Uterus (tissue), 2 donors: ENCODE measurements around the gene PSME3.

Source experiments
- POLR2A ChIP-seq, 2 donors: fragments of 450-650 bp; IDR thresholded peaks; one replicate each; pipeline ENCODE4 v1.6.1; 2016; ENCODE audit warnings: antibody characterized with exemption in 2 of 2, mild to moderate bottlenecking in 1 of 2, moderate library complexity in 1 of 2
- TF ChIP-seq, protein P1 (sequence below), 4 experiments: fragments of 200-600 bp in 2 of 4; fragments of 450-650 bp in 2 of 4; sonication (generic) in 2 of 4; IDR thresholded peaks; one replicate each; pipeline ENCODE4 v1.5.1; 2016 to 2019; ENCODE audit warnings: antibody characterized with exemption in 4 of 4, mild to moderate bottlenecking in 2 of 4, moderate library complexity in 1 of 4

DNA sequence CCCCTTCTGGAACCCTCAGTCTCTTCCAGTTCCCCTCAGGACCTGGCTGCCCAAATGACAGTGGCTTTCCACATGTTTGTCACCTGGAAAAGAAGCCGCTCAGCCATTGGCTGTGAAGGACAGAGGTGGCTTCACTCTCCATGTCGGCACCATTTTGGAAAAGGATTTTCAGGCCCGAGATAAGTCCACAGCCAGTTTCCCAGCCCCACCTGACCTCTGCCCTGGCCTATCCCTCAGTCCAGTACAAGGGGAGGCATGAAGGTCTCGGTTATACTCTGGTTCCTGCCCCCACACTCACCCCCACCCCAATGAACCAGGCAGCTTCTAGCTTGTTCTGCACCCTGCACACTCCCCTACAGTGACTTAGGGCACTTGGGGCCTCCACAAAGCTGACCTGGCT, 33.0 kb downstream of the PSME3 start:
- no peak for TF ChIP-seq POLR2A (IDR thresholded peaks at IDR 0.05)
- TF ChIP-seq, protein P1, sequence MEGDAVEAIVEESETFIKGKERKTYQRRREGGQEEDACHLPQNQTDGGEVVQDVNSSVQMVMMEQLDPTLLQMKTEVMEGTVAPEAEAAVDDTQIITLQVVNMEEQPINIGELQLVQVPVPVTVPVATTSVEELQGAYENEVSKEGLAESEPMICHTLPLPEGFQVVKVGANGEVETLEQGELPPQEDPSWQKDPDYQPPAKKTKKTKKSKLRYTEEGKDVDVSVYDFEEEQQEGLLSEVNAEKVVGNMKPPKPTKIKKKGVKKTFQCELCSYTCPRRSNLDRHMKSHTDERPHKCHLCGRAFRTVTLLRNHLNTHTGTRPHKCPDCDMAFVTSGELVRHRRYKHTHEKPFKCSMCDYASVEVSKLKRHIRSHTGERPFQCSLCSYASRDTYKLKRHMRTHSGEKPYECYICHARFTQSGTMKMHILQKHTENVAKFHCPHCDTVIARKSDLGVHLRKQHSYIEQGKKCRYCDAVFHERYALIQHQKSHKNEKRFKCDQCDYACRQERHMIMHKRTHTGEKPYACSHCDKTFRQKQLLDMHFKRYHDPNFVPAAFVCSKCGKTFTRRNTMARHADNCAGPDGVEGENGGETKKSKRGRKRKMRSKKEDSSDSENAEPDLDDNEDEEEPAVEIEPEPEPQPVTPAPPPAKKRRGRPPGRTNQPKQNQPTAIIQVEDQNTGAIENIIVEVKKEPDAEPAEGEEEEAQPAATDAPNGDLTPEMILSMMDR (IDR thresholded peaks at IDR 0.05), result no peak
